HuH-7 (cell line): ENCODE data around the gene NOVA1.

Experiments
- DNase-seq: peaks from one replicate; pipeline ENCODE4 v3.0.0; 2011; ENCODE audit warnings: low spot score

The NOVA1 gene

DNA sequence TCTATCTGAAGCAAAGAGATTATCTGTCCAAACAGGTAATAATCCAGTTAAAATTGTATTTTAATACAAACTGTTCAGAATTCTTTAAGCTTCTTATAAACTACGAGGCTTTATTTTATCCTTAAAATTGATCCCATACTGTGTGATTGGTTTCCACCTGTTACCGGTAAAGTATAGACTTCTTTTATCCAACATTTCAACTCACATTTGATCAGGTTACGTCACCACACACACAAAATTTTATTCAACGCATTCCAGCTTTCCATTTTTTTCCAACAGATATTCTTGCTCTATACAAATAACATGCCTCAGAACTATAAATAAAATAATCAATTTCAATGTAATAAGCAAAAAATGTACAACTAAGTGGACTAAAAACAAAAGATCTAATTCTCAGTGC lies 4.5 kb downstream of the NOVA1 start:
- no peak for DNase-seq

GRCh38 chr14:26589925-26590324 lies 7.9 kb downstream of the NOVA1 start:
- DNase-seq: no peak

DNA sequence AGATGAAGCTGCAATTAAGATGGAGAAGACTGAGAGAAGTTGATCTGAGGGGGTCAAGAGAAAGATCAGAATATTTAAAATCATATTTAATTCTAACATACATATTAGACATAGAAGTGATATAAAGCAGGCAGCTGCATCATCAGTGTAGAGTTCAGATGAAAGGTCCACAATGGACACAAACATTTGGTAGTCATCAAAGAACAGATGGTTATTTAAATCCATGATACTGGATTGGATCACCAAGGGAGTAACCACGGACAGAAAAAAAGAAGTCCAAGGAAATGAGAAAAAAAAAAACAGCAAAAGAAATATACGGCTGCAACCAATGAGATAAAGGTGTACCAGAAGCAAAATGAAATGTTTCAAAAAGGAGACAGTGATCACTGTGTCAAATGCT lies 20.1 kb downstream of the NOVA1 start:
- DNase-seq: no peak

GRCh38 chr14:26554069-26554772 lies 43.6 kb downstream of the NOVA1 start:
- no peak for DNase-seq

GRCh38 chr14:26549571-26549970 lies 48.3 kb downstream of the NOVA1 start:
- no peak for DNase-seq

DNA sequence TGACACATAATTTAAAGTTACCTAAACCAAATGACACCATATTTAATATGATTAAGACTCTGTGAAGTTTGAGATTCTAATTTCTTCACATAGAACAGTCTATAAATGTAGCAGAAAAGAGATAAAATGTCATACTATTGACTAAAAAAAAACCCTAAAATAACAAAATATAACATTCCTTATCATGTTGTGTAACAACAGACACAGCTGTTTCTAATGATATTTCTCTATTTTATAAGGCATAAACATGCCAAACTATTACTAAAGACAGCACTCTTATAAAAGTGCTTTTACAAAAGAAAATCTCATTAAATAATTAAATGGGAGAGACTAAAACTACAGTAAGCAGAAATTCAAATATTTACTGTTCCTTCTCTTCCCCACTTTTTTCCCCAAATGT lies 49.4 kb downstream of the NOVA1 start:
- DNase-seq: no peak

GRCh38 chr14:26538176-26538575 lies 59.7 kb downstream of the NOVA1 start:
- DNase-seq: no peak

- peak; percentile 8 for DNase-seq
Measured at GRCh38 chr14:26531894-26532293, 65.9 kb downstream of the NOVA1 start.

DNA sequence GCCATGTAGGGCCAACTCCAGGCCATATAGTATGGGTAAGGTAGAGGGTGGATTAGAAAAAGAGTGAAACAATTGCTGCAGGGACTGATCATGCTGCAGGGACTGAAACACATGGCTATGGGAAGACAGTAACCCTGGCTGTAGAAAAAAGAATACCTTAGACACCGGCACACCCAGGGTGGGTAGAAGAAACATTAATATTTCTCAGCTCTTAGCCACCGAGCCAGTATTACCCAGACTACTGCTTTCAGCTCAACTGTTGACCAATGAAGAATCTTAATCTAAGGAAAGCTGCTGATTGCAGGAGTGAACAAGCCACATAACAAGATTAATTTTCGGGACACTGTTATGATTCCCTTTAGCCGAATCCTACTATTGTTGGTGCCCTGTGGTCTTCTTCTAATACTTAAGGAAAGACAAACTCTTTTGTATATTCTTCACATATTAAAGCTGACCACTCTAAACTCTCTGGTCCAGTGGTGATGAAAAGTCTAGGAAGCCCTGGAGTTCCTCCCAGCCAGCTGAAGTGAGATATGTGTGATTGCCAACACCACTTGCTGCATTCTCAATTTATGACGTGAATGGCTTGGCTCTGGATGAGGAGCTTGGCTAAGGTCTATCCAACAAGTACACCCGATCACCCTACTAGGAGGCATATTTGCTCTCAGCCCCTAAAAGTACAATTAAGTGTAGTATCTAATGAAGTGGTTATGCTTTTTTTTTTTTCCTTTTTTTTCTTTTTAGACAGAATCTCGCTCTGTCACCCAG lies 69.2 kb downstream of the NOVA1 start:
- DNase-seq: no peak

DNA sequence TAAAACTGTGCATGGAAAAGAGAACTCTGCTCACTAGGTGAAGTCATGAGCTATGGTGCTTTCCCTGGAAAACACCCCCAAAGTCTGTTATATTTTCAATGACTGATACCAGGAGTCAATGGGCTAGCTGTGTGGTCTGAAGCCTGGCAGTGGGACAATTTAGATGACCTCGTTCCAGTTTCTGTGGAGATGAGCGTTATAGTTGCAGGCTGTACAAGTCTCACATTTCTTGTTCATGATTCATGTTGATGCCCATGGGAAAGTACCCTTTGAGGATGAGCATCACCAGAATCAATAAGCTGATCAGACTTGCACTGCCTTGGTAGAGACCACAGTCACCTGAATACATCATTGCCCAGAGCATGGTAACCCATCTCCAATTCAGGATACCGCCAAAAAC lies 70.7 kb downstream of the NOVA1 start:
- no peak for DNase-seq

GRCh38 chr14:26526137-26526536 lies 71.7 kb downstream of the NOVA1 start:
- no peak for DNase-seq

DNA sequence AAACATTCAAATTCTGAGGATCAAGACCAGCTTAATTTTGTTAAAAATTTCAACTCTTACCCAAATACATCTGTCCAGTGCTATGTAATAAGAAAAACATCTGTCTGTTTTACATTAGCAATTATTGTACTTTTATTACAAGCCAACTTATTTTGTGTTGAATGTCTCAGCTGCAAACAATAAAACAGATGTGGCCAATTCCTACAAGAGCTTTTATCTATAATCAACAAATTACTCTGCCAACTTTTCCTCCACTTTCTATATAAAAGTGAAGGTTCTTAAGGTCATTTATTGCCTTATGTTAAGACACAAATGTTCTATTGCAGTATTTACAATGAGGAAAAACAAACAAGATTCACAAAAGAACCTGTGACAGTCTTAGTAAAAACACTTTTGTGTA lies 72.7 kb downstream of the NOVA1 start:
- DNase-seq: no peak

DNA sequence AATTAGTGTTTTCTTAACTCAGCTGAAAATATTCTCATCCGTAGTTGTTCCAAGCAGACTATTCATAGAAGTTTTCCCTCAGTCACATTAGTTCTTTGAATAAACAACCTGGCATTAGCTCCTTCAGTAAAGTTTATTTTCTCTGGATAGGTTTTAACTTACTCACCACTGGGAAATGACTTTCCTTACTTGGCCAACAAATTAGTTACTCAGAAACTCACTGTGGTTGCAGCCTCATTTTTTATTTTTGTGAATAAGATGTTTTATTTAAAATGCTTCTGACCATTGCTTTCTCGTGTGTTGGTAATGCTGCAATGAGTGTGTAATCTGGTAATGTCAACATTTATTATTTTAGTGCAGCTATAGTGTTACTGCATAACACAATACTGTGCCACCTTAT lies 74.9 kb downstream of the NOVA1 start:
- no peak for DNase-seq

- DNase-seq: no peak
Measured at GRCh38 chr14:26517771-26518170, 80.1 kb downstream of the NOVA1 start.

- no peak for DNase-seq
Measured at GRCh38 chr14:26500028-26500427, 97.8 kb downstream of the NOVA1 start.

DNA sequence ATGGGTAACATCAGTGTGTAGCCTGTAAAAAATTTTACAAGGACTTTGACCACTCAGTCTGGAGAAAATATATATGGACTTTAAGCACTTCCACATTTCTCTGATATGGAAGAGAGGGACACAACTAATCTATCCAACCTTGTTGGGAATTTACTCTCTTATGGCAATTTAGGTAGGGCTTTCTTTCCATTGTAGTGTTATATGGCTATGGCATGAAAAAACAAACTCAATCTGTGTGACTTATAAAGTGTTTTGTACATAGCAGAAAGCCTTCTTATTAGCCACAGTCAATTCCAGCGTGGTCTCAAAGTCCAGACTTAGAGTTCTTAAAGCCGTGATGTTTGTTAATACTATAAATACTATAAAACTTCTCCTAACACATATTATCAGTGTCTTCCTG lies 98.3 kb downstream of the NOVA1 start:
- no peak for DNase-seq

DNA sequence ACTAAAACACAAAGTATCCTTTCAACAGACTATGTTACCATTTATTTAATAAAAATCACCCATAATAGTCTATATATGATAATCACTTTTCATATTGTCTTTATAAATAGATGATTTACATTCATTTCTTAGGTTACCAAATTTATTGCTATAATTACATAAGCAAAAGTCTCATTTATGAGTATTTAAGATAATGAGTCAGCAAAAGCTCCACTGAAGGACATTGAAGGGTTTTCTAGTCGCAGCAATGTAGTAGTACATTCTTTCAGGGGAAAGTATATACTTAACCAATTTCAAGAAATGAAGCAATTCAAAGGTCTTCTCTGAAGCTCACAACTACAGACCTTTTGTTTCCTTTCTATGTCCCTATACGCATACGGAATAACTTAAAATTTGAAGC lies 110.9 kb downstream of the NOVA1 start:
- DNase-seq: no peak

- DNase-seq: no peak
Measured at GRCh38 chr14:26484562-26484961, 113.3 kb downstream of the NOVA1 start.

DNA sequence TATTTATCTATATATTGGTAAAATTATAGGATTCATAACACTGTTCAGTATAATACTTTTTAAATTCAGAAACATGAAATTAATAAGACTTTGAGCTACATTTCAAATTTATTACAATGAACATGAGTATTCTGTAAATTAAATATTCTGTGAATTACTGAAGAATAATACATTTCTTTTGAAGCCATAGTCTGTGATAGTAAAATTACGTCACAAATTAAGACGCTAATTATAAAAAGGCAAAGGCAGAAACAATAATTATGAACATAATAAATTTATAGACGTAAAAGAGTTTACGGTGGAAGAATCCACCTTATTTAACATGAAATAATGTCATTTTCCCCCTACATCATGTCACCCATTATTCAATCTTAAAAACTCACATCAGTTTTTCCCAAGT lies 118.9 kb downstream of the NOVA1 start:
- DNase-seq: no peak

- no peak for DNase-seq
Measured at GRCh38 chr14:26466862-26467261, 131.0 kb downstream of the NOVA1 start.

DNA sequence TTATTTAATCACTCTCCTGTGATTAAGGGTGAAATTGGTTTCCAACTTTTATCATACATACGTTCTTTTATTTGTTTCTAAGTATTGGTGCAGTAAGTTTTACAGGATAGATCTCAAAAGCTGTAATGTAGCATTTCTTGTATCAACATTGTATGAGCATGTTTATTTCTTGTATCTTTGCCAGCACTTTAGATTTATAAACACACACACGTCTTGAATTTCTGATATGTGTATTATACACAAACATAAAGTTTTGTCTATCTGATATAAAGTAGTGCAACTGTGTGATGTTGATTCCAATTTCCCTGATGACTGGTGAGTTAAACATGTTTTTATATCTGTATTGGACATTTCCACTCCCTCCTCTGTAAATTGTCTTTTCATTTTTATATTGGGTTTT lies 134.7 kb downstream of the NOVA1 start:
- no peak for DNase-seq

GRCh38 chr14:26454105-26454504 lies 143.7 kb downstream of the NOVA1 start:
- peak; percentile 23 for DNase-seq

- no peak for DNase-seq
Measured at GRCh38 chr14:26448181-26448855, 149.5 kb downstream of the NOVA1 start.
